ENCODE measurements around the gene EFNB2.

The EFNB2 gene

DNA sequence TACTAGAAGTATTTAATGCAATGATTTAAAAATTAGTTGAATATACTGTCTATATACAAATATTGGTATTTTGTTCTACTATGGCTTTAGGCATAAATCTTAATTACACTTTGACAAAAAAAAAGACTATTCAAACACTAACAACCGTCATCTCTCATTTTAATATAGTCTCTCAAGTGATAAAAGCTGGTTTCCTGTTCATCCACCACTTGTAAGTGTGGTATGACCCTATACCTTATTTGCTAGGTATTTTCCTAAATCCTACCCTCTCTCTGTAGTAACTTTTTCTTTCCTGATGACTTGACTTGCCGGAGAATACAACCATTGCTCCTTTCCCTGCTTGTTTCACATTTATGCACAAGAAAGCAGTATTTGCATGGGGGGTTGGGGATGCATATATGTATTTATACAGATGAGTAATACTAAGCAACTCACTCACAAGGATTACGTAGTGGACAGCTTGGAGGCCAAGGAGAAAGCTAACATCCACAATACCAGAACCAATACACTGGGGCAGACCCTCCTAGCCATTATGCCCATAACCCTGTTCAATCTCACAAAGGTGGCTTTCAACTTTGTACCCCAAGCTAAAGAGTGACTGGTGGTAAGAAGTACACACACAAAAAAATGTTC lies 12.7 kb upstream of the EFNB2 start:
- no peak for DNase-seq

- DNase-seq, result no peak
Observed at GRCh38 chr13:106541826-106542225, 6.4 kb upstream of the EFNB2 start.

GRCh38 chr13:106540613-106541012 lies 5.2 kb upstream of the EFNB2 start:
- DNase-seq, result no peak

- no peak for DNase-seq
Observed at GRCh38 chr13:106537521-106537920, 2.1 kb upstream of the EFNB2 start.

DNA sequence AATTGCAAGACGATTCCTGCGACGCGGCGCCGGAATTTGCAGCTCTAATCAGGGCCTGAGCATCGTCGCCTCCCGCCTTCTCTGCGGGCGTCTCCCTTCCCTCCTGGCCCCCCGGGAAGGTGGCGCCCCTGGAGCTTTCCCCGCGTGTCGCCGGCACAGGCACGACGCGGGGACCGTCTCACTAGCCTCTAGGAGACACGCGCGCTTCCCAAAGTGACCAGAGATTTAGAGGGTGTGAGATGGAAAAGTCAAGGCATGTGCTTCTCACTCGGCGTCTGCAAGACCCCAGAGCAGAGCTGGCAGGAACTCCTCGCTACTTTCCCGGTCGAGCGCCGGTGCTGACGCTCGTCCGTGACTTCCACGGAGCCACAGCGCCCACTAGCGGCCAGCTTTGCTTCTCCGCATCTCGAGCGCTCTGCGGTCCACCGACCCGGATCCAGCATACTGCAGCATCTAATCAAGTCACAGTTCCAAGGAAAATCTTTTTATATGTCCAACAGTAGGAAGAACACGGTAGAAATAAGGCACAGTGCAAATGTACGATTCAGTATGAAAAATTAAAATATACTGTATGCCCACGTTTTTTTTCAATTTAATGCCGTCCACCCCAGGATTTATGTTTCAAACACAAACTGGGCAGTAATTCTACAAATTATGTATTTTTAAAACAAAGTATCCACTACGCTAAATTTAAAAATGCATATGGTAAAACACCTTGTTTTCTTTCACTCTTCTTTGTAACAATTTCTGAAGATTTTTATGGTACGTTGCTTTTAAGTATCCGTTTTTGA lies 977 bp upstream of the EFNB2 start:
- DNase-seq, result peak; percentile 83 to 96

- DNase-seq, result peak; percentile 10 to 86
Observed at GRCh38 chr13:106534639-106535551, 567 bp downstream of the EFNB2 start.

- DNase-seq, result peak; percentile 63 to 78
Observed at GRCh38 chr13:106533943-106534638, 1.4 kb downstream of the EFNB2 start.

DNA sequence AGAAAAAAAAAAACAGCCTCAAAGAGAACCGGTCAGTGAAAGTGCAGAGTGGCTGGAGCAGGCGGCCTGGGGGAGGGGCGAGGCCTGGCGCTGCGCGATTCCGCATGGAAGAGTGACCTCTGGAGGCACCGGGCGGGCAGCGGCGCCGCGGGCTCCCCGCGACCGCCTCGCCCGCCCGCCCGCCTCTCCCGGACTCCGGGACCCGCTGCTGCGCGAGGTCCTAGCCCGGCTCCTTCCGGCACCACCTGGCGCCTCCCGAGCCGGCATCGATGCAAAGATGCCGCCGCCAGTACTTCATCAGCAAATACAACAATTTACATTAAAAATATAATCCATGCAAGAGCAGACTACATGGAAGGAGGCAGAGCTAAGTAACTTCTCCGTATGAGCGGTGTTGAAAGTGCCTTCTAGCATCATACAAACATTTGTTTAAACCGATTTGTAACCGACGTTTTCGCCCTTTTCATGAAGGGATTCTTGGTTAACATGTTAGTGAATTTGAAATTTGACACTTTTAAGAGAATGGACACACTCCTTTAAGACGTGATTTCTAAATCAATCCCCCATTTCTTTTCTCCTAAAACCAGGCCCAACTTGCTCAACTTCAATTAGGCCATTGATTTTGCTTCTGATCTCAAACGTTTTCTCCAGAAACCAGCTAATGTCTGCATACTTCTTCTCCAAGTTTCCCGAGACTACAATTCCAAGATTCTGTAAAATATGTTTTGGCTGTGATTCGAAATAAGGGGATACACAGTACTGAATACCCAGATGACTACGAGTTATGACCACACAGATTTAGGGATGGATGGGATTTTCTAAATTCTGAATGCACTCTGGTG lies 2.1 kb downstream of the EFNB2 start:
- peak; percentile 67 to 91 for DNase-seq

DNA sequence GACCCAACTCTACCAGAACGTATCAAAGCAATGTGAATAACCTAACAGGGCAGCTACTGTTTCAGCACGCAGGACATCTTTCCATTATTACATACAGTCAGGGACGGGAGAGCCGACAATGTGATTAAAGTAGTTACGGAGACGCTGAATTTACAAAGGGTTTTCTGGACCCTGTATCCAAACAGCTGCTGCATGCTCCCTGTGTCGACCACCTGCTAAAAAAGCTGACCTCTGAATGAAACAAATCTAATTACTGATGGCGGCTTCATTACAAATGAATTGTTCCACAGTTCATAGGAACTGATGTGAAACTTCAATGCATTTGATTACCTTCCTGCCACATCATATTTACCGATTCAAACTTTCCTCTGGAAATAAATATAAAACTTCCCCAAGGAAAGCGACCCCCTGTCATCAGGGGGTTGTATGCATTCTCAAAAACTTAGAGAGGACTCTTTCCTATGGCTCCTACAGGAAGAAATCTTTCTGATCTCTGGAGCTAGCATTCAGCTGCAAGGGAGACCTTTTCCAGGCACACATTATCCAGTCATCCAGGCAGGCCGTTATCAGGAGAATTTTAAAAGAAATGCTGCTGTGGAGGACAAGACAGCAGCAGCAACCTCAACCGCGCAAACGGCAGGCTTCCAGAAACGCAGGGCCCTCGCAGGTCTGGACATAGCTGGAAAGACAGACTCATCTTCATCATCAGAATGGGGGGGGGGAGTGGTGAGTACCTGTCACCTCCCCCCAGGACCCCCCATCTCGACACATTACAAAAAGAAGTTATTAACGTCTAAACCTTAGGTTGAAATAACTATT lies 3.1 kb downstream of the EFNB2 start:
- DNase-seq, result peak; percentile 32 to 41

- DNase-seq, result peak; percentile 39 to 50
Observed at GRCh38 chr13:106530980-106531481, 4.4 kb downstream of the EFNB2 start.

- DNase-seq, result peak; percentile 95
Observed at GRCh38 chr13:106530171-106530851, 5.2 kb downstream of the EFNB2 start.

- peak; percentile 72 to 88 for DNase-seq
Observed at GRCh38 chr13:106529415-106530170, 5.9 kb downstream of the EFNB2 start.

GRCh38 chr13:106528718-106529414 lies 6.6 kb downstream of the EFNB2 start:
- DNase-seq, result peak; percentile 40 to 65

- DNase-seq, result peak in 1 of 2 experiments; percentile 19
Observed at GRCh38 chr13:106527826-106528225, 7.6 kb downstream of the EFNB2 start.

- peak; percentile 38 to 68 for DNase-seq
Observed at GRCh38 chr13:106527445-106527801, 8.0 kb downstream of the EFNB2 start.

GRCh38 chr13:106526738-106527444 lies 8.6 kb downstream of the EFNB2 start:
- DNase-seq, result no peak

- no peak for DNase-seq
Observed at GRCh38 chr13:106525865-106526264, 9.6 kb downstream of the EFNB2 start.

DNA sequence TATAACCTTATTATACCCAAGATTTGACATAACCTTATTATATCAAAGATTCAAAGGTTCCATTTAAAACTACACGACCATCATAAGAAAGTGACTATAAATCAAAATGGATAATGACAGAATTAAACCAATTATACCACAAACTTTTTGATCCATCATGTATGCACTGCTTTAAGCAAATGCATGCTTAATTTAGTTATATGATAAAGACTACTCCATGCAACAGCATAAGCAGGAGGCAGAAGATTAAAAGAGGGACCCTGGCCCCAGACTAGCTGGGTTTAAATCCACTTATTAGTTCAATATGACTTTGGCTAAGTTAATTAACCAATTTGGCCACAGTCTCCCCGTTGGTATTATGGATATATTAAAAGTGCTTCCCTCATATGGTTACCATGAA lies 11.4 kb downstream of the EFNB2 start:
- no peak for DNase-seq

Data from NCI-H526 (cell line).